HG03097 (cell line): ENCODE data around the gene LUC7L.
"Not testable (repeated sequence)": the region's sequence is repeated elsewhere in the genome, so short reads cannot be mapped to it uniquely, and the experiment has no call there.

Experiments used
- ATAC-seq: cut with Tn5 transposase; IDR thresholded peaks from one replicate; pipeline ENCODE4 v1.9.1; 2021; ENCODE audit not compliant: unreplicated experiment, low FRiP score

LUC7L gene

GRCh38 chr16:228852-229730 lies at the start of gene LUC7L:
LUC7L (minus strand) TSS chr16:229449; CDS start chr16:229339, 110 bp downstream.
- peak; percentile 77 for ATAC-seq

GRCh38 chr16:278863-279366 lies 49.7 kb upstream of the LUC7L start:
- ATAC-seq: no peak

- no peak for ATAC-seq
Observed at GRCh38 chr16:276426-277077, 47.3 kb upstream of the LUC7L start.

GRCh38 chr16:275786-276232 lies 46.6 kb upstream of the LUC7L start, which contains the start of gene RGS11:
RGS11 (minus strand) TSS chr16:275944; CDS start chr16:275911, 33 bp downstream.
- no peak for ATAC-seq

GRCh38 chr16:275041-275641 lies 45.9 kb upstream of the LUC7L start:
- no peak for ATAC-seq

- ATAC-seq: no peak
Observed at GRCh38 chr16:273547-274421, 44.5 kb upstream of the LUC7L start.

GRCh38 chr16:272633-273546 lies 43.6 kb upstream of the LUC7L start:
- no peak for ATAC-seq

- no peak for ATAC-seq
Observed at GRCh38 chr16:270381-271255, 41.4 kb upstream of the LUC7L start.

GRCh38 chr16:269061-269796 lies 40.0 kb upstream of the LUC7L start:
- no peak for ATAC-seq

- ATAC-seq: no peak
Observed at GRCh38 chr16:268141-269053, 39.1 kb upstream of the LUC7L start.

- ATAC-seq: not testable (repeated sequence)
Observed at GRCh38 chr16:267562-267961, 38.3 kb upstream of the LUC7L start.

- no peak for ATAC-seq
Observed at GRCh38 chr16:266258-267164, 37.3 kb upstream of the LUC7L start.

- ATAC-seq: no peak
Observed at GRCh38 chr16:265711-266110, 36.5 kb upstream of the LUC7L start.

GRCh38 chr16:265002-265529 lies 35.8 kb upstream of the LUC7L start:
- ATAC-seq: no peak

- ATAC-seq: no peak
Observed at GRCh38 chr16:264440-264951, 35.2 kb upstream of the LUC7L start.
